HL-60 (cell line): ENCODE data around the gene PDE3A.

Experiments
- GABPA ChIP-seq: IDR thresholded peaks from 2 replicates; pipeline ENCODE4 v1.6.1; 2012; ENCODE audit warnings: low read depth
- POLR2AphosphoS5 ChIP-seq: IDR thresholded peaks from 2 replicates; pipeline ENCODE4 v1.6.1; 2012; ENCODE audit warnings: low read depth
- TF ChIP-seq, protein P1 (sequence below): IDR thresholded peaks from one replicate; pipeline ENCODE4 v1.5.1; 2011; ENCODE audit warnings: low read length, control low read depth, inconsistent platforms; ENCODE audit not compliant: insufficient read depth

DNA sequence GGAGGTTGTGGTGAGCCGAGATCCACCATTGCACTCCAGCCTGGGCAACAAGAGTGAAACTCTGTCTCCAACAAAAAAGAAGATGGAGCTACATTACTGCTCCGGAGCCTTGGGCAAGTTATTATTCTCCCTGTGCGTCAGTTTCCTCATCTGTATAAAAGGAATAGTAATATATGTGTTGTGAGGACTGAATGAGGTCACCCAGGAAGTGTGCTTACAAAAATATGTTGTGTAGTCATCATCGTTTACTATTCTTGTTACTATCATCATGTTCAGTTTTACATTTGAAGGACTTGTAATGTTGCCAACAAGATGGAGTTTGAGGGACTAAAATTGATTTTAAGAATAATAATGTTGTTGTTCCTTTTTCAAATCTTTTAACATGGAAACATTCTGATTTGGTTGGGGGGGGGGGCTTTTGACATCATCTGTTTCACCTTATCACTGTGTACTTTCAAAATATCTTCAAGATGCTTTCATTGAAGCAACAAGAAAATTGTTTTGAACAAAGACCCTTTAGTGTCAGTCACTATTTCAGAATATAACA lies 156.8 kb downstream of the PDE3A start:
- no peak for TF ChIP-seq POLR2AphosphoS5
- TF ChIP-seq, protein P1, sequence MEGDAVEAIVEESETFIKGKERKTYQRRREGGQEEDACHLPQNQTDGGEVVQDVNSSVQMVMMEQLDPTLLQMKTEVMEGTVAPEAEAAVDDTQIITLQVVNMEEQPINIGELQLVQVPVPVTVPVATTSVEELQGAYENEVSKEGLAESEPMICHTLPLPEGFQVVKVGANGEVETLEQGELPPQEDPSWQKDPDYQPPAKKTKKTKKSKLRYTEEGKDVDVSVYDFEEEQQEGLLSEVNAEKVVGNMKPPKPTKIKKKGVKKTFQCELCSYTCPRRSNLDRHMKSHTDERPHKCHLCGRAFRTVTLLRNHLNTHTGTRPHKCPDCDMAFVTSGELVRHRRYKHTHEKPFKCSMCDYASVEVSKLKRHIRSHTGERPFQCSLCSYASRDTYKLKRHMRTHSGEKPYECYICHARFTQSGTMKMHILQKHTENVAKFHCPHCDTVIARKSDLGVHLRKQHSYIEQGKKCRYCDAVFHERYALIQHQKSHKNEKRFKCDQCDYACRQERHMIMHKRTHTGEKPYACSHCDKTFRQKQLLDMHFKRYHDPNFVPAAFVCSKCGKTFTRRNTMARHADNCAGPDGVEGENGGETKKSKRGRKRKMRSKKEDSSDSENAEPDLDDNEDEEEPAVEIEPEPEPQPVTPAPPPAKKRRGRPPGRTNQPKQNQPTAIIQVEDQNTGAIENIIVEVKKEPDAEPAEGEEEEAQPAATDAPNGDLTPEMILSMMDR, result no peak
- TF ChIP-seq GABPA, result no peak
